ENCODE data around the gene RASSF1.

The RASSF1 gene

DNA sequence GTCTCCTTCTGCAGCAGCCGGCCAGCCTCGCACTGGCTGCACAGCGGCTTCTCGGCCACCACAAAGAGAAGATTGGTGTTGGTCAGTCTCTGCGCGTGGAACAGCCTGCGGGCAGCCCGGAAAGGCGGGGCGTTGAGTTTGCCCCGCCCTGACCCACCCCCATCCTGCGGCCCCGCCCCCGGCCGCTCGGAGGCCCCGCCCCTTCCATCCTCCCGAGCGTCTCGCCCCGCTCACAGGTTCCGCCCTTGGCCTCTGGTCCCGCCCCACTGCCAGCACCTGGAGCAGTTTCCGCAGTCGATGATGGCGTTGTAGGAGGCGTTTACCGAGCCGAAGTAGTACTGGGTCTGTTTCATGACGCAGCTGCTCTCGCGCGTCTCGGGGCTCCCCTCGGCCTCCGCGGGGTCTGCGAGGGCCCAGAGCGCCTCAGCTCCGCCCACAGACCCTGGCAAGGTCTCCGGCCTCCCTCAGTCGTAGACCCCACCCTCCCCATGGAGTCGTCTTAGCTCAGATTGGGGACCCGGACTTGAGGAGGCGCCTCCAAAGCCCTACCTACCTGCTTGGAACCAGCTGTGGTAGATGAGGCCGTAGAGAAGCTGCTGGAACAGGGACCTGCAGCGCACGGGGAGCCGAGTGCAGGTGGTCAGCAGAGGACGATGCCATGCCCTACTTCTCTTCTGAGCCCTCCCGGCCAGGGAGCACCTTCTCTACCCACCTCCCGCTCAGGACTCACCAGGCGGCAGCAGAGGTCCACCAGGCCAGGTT lies 24.6 kb upstream of the RASSF1 start:
- no peaks in the 10 kb centered on the region for H3K4me1 ChIP-seq (ENCODE audit: control insufficient read depth, insufficient read depth, low read length, unreplicated experiment)
- peak overlapping the region; percentile 15 for H2AFZ ChIP-seq (ENCODE audit: low read length, unreplicated experiment)
- peaks cover 9% of the 10 kb centered on the region for H3K27me3 ChIP-seq (ENCODE audit: insufficient read depth, low read length)
- H3K27ac ChIP-seq (ENCODE audit: low read depth, low read length): no peak overlapping the region
- H3K79me2 ChIP-seq (ENCODE audit: control insufficient read depth, insufficient read depth, low read length, unreplicated experiment): no peaks in the 10 kb centered on the region
- no peaks in the 10 kb centered on the region for H3K36me3 ChIP-seq (ENCODE audit: insufficient read depth, low read length)
- peak overlapping the region; percentile 73 for H3K4me3 ChIP-seq (ENCODE audit: low read depth, low read length)

DNA sequence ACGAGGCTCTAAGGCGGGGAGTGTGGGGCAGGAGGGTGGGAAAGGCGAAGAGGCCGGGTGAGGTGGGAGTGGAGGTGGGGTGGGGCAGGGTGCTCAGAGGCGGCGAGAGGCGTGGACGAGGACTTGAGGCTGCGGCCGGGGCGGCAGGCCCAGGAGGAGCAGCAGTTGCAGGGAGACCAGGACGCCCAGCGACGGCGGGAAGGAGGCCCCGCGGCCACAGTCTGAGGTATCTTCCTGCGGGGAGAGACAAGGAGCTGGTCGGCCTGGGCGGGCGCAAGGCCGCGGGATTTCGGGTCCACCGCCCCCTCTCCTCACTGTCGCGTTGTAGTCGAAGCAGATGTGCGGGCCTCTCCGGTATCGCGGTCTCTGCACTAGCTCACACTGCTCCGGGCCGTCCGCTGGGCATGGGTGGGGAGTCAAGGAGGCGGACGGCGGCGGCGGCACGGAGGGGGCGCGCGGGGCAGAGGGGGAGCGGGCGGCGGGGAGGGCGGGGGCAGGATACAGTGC lies 24.0 kb upstream of the RASSF1 start:
- no peaks in the 10 kb centered on the region for H3K36me3 ChIP-seq (ENCODE audit: insufficient read depth, low read length)
- no peaks in the 10 kb centered on the region for H3K4me1 ChIP-seq (ENCODE audit: control insufficient read depth, insufficient read depth, low read length, unreplicated experiment)
- no peak overlapping the region for H3K27ac ChIP-seq (ENCODE audit: low read depth, low read length)
- H2AFZ ChIP-seq (ENCODE audit: low read length, unreplicated experiment): no peak overlapping the region
- H3K4me3 ChIP-seq (ENCODE audit: low read depth, low read length): peak overlapping the region; percentile 73
- peaks cover 9% of the 10 kb centered on the region for H3K27me3 ChIP-seq (ENCODE audit: insufficient read depth, low read length)
- H3K79me2 ChIP-seq (ENCODE audit: control insufficient read depth, insufficient read depth, low read length, unreplicated experiment): no peaks in the 10 kb centered on the region

DNA sequence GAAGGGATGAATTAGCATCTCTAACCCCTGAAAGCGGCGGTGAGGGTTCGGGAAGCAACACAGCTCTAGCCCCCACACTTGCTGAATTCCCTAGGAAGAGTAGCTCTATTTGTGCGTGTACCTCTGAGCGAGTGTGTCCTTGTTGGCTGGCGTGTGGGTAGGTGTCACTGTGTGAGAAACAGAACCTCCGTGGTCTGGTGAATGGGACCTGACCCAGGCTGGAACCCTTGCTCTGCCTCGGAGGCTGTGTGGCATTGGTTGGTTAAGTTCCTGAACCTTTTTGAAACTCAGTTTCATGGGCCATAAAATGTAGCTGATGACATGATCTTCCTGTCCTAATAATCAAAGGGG lies 19.1 kb upstream of the RASSF1 start:
- Histone ChIP-seq H3K27ac (ENCODE audit: low read depth, low read length) (no peak overlapping the region), H3K36me3 (ENCODE audit: insufficient read depth, low read length) (no peaks in the 10 kb centered on the region), H3K27me3 (ENCODE audit: insufficient read depth, low read length) (no peaks in the 10 kb centered on the region), H3K4me3 (ENCODE audit: low read depth, low read length) (peak overlapping the region; percentile 88), H3K79me2 (ENCODE audit: control insufficient read depth, insufficient read depth, low read length, unreplicated experiment) (peaks cover 45% of the 10 kb centered on the region), H3K4me1 (ENCODE audit: control insufficient read depth, insufficient read depth, low read length, unreplicated experiment) (peaks cover 27% of the 10 kb centered on the region), H2AFZ (ENCODE audit: low read length, unreplicated experiment) (peak overlapping the region; percentile 85)

DNA sequence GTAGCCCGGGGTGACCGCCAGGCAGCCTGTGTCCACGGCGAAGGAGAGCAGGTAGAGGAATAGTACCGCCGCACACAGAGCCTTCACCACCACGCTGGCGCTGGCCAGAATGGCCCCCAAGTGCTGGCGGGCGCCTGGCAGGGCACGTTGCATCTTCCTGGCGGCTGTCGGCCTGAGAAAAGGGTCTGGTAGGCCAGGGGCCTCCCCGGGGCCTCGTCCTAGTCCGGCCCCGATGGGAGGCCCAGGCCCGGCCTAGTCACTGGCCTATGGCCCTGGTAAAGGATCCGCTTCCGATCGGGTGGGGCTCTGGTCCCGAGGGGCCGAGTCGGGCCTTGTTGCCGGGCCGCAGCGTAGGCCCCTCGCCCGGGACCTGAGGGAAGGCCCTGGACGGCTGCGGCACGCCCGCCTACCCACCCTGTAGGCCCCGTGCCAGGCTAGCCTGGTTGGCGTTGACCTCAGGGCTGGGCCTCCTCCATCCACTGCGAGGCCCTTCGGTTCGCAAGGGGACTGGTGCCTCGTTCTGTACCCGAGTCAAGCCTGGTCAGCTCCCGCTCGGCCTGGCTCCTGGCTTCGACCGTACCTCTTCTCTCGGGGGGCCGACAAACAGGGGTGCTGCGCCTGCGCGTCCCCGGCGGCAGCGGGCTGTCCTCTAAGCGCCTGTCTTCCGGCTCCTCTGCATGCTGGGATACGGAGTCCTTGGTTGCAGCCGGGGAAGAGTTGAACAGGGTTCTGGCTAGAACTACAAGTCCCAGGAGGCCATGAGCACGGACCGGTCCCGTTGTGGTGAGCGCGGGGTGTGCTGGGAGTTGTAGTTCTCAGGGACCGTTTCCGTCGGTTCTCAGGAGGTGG lies 18.5 kb upstream of the RASSF1 start, which contains the start of gene TMEM115:
TSS of gene TMEM115 (minus strand) at position 611 of the 849 bp plus-strand sequence. CDS start at position 153, 458 bp downstream.
- Histone ChIP-seq H3K36me3 (ENCODE audit: insufficient read depth, low read length) (no peaks in the 10 kb centered on the region), H3K79me2 (ENCODE audit: control insufficient read depth, insufficient read depth, low read length, unreplicated experiment) (peaks cover 50% of the 10 kb centered on the region), H3K4me3 (ENCODE audit: low read depth, low read length) (peak within 1 kb of the TSS; percentile 88), H3K27ac (ENCODE audit: low read depth, low read length) (peak within 1 kb of the TSS; percentile 69), H3K27me3 (ENCODE audit: insufficient read depth, low read length) (no peaks in the 10 kb centered on the region), H3K4me1 (ENCODE audit: control insufficient read depth, insufficient read depth, low read length, unreplicated experiment) (peaks cover 27% of the 10 kb centered on the region), H2AFZ (ENCODE audit: low read length, unreplicated experiment) (peak within 1 kb of the TSS; percentile 85)

DNA sequence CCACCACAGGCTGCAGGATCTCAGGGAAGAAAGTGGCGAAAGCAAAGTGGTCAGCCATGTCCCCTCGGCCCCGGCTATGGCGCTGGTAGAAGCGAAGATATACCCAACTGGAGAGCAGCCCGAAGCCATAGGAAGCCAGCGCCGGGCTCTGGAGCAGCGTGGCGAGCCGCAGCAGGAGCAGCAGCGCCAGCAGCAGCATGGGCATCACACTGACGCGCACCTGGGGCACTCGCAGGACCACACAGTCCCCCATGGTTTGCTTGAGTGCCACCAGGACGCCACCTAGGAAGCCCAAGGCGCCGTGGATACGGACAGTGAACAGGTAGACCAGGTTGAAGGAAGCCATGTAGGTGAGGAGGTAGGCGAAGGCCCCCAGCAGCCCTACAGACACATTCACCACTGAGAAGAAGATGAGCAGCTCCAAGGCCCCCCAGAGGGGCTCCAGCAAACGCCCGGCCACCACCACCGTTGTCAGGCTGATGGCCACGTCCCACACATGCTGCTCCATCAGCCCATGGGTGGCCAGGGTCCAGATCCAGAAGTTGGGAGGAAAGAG lies 17.8 kb upstream of the RASSF1 start:
- Histone ChIP-seq H3K4me3 (ENCODE audit: low read depth, low read length) (peak overlapping the region; percentile 88), H3K4me1 (ENCODE audit: control insufficient read depth, insufficient read depth, low read length, unreplicated experiment) (peaks cover 27% of the 10 kb centered on the region), H3K27ac (ENCODE audit: low read depth, low read length) (peak overlapping the region; percentile 69; the same call in 1 of the 2 replicates), H3K27me3 (ENCODE audit: insufficient read depth, low read length) (no peaks in the 10 kb centered on the region), H3K36me3 (ENCODE audit: insufficient read depth, low read length) (no peaks in the 10 kb centered on the region), H2AFZ (ENCODE audit: low read length, unreplicated experiment) (no peak overlapping the region), H3K79me2 (ENCODE audit: control insufficient read depth, insufficient read depth, low read length, unreplicated experiment) (peaks cover 53% of the 10 kb centered on the region)

DNA sequence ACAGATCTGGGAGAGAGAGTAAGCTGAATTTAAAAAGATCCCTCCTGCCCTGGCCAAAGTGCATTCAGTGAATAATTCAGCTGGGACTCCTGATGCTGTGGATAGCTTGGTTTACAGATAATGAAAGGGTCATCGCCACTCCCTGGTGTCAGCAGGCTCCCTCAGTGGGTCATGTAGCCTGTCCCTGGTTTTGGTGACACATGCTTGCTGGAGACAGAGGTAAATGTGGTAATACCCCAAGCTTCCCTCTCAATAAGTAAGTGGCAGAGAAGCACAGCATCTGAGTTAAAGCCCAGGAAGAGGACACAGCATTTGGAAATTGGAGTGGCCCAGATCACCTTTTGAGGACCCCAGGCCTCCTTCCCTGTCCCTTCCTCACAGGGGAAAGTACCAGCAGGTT lies 16.8 kb upstream of the RASSF1 start:
- Histone ChIP-seq H3K36me3 (ENCODE audit: insufficient read depth, low read length) (no peaks in the 10 kb centered on the region), H3K27me3 (ENCODE audit: insufficient read depth, low read length) (no peaks in the 10 kb centered on the region), H3K79me2 (ENCODE audit: control insufficient read depth, insufficient read depth, low read length, unreplicated experiment) (peaks cover 53% of the 10 kb centered on the region), H3K4me1 (ENCODE audit: control insufficient read depth, insufficient read depth, low read length, unreplicated experiment) (peaks cover 27% of the 10 kb centered on the region), H2AFZ (ENCODE audit: low read length, unreplicated experiment) (no peak overlapping the region), H3K4me3 (ENCODE audit: low read depth, low read length) (peak overlapping the region; percentile 88), H3K27ac (ENCODE audit: low read depth, low read length) (no peak overlapping the region)

DNA sequence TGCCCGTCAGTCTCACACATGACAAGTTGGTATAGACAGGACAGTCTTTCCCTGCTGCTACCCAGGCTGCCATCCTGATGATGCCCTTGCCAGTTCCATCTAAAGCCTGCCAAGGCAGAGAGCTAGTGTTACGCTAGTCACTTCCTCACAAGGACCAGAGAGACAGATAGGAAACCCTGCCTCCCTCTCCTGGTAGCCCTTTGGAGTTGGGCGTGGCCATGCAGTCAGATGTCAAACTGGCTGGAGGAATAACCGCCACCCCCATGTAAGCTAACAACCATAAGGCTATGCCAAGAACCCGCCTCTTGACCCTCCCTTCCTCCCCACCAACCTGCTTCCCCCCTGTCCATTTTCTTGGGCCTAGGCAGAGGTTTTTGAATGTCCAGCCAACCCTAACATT lies 15.9 kb upstream of the RASSF1 start:
- Histone ChIP-seq H3K27me3 (ENCODE audit: insufficient read depth, low read length) (no peaks in the 10 kb centered on the region), H3K27ac (ENCODE audit: low read depth, low read length) (no peak overlapping the region), H3K36me3 (ENCODE audit: insufficient read depth, low read length) (no peaks in the 10 kb centered on the region), H2AFZ (ENCODE audit: low read length, unreplicated experiment) (no peak overlapping the region), H3K79me2 (ENCODE audit: control insufficient read depth, insufficient read depth, low read length, unreplicated experiment) (peaks cover 58% of the 10 kb centered on the region), H3K4me1 (ENCODE audit: control insufficient read depth, insufficient read depth, low read length, unreplicated experiment) (peaks cover 32% of the 10 kb centered on the region), H3K4me3 (ENCODE audit: low read depth, low read length) (peak overlapping the region; percentile 88)

DNA sequence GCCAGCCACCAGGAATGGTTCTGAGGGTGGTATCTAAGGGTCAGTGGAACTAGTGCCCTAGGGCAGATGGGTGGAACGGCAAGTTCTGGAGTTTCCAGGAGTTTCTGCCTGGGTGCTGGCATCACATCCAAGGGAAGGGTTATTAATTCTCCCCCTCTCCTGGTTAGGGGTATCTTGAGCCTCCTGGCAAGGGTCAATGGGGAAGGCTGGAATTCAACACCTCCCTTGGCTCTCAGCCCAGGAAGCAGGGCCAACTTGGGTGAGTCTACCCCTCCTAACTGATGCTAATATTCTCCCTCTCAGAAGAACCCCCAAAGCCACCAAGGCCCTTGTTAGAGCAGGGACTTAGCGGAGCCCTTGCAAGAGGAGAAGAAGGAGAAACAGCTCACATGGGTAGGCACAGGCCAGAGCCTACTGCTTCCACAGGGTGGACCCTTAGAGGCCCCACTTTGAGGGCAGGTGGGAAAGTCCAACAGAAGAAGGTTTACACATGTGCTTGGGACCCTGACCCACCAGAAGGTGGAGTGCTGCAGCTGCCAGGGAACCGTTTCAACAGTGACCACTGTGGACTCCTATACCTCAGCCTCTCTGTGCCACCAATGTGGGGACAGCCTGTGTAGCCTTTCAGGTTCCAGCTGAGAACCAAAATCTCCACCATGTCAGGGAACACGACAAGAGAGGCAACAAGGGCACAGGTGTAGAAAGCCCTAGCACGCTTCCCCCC lies 15.4 kb upstream of the RASSF1 start:
- Histone ChIP-seq H3K27me3 (ENCODE audit: insufficient read depth, low read length) (no peaks in the 10 kb centered on the region), H3K36me3 (ENCODE audit: insufficient read depth, low read length) (no peaks in the 10 kb centered on the region), H3K4me3 (ENCODE audit: low read depth, low read length) (peak overlapping the region; percentile 88), H2AFZ (ENCODE audit: low read length, unreplicated experiment) (no peak overlapping the region), H3K27ac (ENCODE audit: low read depth, low read length) (no peak overlapping the region), H3K4me1 (ENCODE audit: control insufficient read depth, insufficient read depth, low read length, unreplicated experiment) (peaks cover 36% of the 10 kb centered on the region), H3K79me2 (ENCODE audit: control insufficient read depth, insufficient read depth, low read length, unreplicated experiment) (peaks cover 60% of the 10 kb centered on the region)

DNA sequence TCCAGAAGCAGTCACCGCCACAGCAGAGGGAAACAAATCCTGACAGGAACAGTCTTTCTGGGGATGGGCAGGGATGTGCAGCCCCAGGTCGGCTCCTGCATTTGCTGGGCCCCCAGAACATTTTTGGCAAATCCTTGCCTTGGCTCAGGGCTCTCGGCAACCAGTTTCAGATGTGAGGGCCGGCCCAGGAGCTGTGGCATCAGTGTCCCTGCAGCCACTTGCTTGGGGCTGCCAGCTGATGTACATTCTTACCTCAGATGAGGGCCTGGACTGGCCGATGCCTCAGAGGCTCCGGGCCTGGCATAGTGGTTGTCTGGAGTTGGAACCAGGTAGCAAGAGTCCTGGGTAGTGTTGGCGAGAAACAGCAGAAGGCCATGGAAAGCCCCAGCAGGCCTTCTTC lies 14.2 kb upstream of the RASSF1 start:
- peaks cover 38% of the 10 kb centered on the region for H3K4me1 ChIP-seq (ENCODE audit: control insufficient read depth, insufficient read depth, low read length, unreplicated experiment)
- no peak overlapping the region for H2AFZ ChIP-seq (ENCODE audit: low read length, unreplicated experiment)
- H3K4me3 ChIP-seq (ENCODE audit: low read depth, low read length): no peak overlapping the region
- peaks cover 65% of the 10 kb centered on the region for H3K79me2 ChIP-seq (ENCODE audit: control insufficient read depth, insufficient read depth, low read length, unreplicated experiment)
- H3K27me3 ChIP-seq (ENCODE audit: insufficient read depth, low read length): no peaks in the 10 kb centered on the region
- H3K27ac ChIP-seq (ENCODE audit: low read depth, low read length): no peak overlapping the region
- no peaks in the 10 kb centered on the region for H3K36me3 ChIP-seq (ENCODE audit: insufficient read depth, low read length)

DNA sequence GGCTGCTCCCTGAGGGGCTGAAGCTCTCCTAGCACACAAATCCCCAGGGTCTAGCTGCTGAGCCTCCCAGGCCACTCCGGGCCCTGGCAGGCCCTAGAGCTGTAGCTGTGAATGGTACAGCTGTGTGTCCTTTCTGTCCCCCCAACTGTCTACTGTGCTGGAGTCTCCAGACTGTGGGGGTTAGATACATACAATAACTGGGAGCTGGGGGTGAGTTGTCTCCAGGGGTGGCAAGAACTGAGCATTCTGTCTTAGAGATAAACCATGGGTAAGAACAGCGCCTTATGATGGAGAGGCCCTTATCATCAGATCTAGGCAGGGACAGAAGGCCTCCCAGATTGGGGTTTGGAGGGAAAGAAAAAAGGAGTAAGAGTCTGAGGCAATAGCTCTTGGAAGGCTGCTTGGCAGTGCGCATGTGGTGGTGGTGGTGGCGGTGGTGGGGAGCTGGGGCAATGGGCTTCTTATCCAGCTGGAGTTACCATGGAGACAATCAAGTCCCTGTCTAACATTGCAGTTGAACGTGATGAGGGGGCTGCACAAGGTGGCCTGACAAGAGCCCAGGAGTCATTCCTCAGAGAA lies 13.6 kb upstream of the RASSF1 start:
- no peak overlapping the region for H3K4me3 ChIP-seq (ENCODE audit: low read depth, low read length)
- no peaks in the 10 kb centered on the region for H3K27me3 ChIP-seq (ENCODE audit: insufficient read depth, low read length)
- no peak overlapping the region for H3K27ac ChIP-seq (ENCODE audit: low read depth, low read length)
- peaks cover 41% of the 10 kb centered on the region for H3K4me1 ChIP-seq (ENCODE audit: control insufficient read depth, insufficient read depth, low read length, unreplicated experiment)
- no peak overlapping the region for H2AFZ ChIP-seq (ENCODE audit: low read length, unreplicated experiment)
- no peaks in the 10 kb centered on the region for H3K36me3 ChIP-seq (ENCODE audit: insufficient read depth, low read length)
- H3K79me2 ChIP-seq (ENCODE audit: control insufficient read depth, insufficient read depth, low read length, unreplicated experiment): peaks cover 70% of the 10 kb centered on the region

All from ACC112 (cell line).